Mucosa of stomach (tissue), 1 donor: ENCODE results near the gene TMEM139.

ENCODE experiments used
- H3K27me3 ChIP-seq: one replicate; pipeline ENCODE4 v1.7.0; 2013; ENCODE audit warnings: mild to moderate bottlenecking, low read length; ENCODE audit not compliant: control insufficient read depth, insufficient read depth
- H3K36me3 ChIP-seq: one replicate; pipeline ENCODE4 v1.7.0; 2013; ENCODE audit warnings: low read length; ENCODE audit not compliant: control insufficient read depth, insufficient read depth
- H3K4me1 ChIP-seq: one replicate; pipeline ENCODE4 v1.7.0; 2013; ENCODE audit warnings: mild to moderate bottlenecking, low read length; ENCODE audit not compliant: control insufficient read depth, insufficient read depth
- H3K4me3 ChIP-seq: one replicate; pipeline ENCODE4 v1.7.0; 2013; ENCODE audit warnings: low read length
- H3K9ac ChIP-seq: one replicate; pipeline ENCODE4 v1.7.0; 2013; ENCODE audit warnings: mild to moderate bottlenecking, low read length, moderate library complexity
- H3K9me3 ChIP-seq: one replicate; pipeline ENCODE4 v1.7.0; 2013; ENCODE audit warnings: mild to moderate bottlenecking, low read length, moderate library complexity; ENCODE audit not compliant: control insufficient read depth
- donor health status: Pancreatic carcinoma.

Gene TMEM139

DNA sequence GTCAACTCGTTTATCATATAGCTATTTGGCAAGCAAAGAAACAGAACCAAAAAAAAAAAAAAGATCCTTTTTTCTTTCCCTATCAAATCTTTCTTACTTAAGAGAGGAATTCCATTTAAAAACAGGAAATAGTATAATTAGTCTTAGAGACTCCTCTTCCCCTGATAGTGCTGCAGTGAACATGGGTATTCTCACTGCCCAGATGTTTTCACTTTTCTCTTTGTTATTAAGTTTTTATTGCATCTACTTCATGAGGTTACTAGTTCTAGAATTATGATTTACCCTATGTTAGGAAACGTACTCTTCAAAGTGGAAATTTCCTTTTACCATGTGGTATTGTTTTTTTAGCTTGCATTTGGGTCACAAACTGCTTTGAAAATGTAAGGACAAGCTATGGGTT is 11.9 kb downstream of the TMEM139 start:
- no peak overlapping the region for H3K4me3 ChIP-seq
- H3K4me1 ChIP-seq: peaks cover 22% of the 10 kb centered on the region
- H3K9ac ChIP-seq: no peak overlapping the region
- H3K27me3 ChIP-seq: no peaks in the 10 kb centered on the region
- no peaks in the 10 kb centered on the region for H3K36me3 ChIP-seq
- no peaks in the 10 kb centered on the region for H3K9me3 ChIP-seq

DNA sequence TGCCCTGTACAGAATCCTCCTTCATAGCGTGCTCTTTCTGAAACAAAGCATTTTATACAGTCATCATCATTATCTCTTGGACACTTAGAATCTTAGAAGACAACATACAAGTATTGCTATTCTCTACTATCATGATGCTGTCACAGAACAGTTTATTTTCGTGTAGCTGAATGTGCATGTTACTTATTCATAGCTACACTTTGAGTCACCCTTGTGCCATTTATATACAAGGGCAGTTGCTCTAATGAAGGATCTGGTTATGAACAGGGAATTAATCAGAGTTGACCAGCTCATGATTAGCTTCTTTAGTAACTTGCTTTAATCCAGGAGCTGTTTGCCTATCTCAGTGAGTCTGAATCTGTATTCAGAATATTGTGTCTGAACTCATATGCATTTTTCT is 14.6 kb downstream of the TMEM139 start:
- Histone ChIP-seq H3K9me3 (no peaks in the 10 kb centered on the region), H3K27me3 (no peaks in the 10 kb centered on the region), H3K4me1 (peaks cover 26% of the 10 kb centered on the region), H3K9ac (no peak overlapping the region), H3K36me3 (no peaks in the 10 kb centered on the region), H3K4me3 (no peak overlapping the region)

DNA sequence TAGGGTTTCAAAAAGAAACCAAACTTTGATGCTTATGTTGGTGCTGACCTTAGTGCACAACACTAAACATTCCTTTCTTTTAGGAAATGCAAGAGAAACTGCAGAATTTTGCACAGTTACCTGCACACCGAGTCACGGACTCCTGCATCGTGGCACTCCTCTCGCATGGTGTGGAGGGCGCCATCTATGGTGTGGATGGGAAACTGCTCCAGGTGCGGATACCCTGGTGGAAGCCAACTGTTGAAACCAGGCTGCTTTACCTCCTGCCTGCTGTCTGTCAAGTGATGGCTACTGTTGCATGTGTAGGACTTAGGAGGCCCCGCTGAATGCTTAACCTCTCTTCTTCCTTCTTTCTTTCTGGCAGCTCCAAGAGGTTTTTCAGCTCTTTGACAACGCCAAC is 15.1 kb downstream of the TMEM139 start:
- no peaks in the 10 kb centered on the region for H3K36me3 ChIP-seq
- no peaks in the 10 kb centered on the region for H3K27me3 ChIP-seq
- no peak overlapping the region for H3K4me3 ChIP-seq
- H3K4me1 ChIP-seq: peaks cover 26% of the 10 kb centered on the region
- no peak overlapping the region for H3K9ac ChIP-seq
- no peaks in the 10 kb centered on the region for H3K9me3 ChIP-seq

DNA sequence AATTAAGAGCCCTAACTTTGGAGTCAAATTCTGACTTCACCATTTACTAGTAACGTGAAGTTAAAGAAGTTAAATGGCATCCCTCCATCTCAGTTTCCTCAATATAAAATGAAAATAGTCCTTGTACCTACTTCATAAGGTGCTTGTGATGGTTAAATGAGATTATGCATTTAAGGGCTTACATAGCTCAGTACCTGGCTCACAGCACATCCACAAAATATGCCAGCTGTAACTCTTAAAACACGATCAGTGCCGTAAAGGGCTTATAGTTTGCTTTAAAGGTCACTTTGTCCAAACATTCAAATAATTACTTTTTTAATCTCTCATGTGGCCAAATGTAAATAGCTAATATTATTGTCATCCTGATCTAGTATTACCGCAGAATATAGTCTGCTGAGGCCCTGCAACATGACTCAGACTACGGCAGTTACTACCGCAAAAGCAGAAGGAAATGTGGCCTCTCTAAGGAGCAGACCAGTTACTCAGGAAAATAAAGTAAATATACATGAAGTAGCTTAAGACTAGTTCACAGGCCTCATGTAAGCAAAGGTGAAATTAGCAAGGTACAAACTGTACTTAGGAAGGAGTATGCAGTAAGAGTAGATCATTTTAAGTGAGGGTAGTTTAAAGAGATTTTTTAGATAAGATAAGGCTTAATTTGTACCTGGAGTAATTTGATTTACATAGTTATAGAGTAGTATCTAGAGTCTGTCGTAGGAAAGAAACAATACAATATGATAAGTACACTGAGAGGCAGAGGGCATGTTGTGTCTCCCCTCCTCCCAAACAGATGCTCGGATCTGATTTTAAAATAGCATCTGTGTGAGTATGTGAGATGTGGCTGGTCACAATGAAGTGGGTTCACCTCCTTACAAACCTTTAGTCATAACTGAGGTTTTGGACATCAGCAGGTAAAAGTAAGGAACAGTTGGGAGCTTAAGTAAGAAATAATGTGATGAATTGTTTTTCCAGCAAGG is 16.5 kb downstream of the TMEM139 start:
- no peak overlapping the region for H3K9ac ChIP-seq
- no peaks in the 10 kb centered on the region for H3K9me3 ChIP-seq
- peaks cover 25% of the 10 kb centered on the region for H3K4me1 ChIP-seq
- no peak overlapping the region for H3K4me3 ChIP-seq
- no peaks in the 10 kb centered on the region for H3K27me3 ChIP-seq
- peaks cover 3% of the 10 kb centered on the region for H3K36me3 ChIP-seq

DNA sequence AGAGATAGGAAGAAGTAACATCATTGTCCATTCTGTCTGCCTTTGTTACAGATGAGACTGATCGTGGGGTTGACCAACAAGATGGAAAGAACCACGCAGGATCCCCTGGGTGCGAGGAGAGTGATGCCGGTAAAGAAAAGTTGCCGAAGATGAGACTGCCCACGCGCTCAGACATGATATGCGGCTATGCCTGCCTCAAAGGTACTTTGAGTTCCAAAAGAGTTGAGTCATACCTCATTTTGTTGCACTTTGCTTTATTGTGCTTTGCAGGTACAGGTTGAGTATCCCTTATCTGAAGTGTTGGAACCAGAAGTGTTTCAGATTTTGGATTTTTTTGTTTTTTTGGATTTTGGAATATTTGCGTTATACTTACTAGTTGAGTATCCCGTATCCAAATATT is 19.0 kb downstream of the TMEM139 start:
- Histone ChIP-seq H3K9me3 (no peaks in the 10 kb centered on the region), H3K4me1 (peaks cover 25% of the 10 kb centered on the region), H3K4me3 (no peak overlapping the region), H3K36me3 (peaks cover 3% of the 10 kb centered on the region), H3K27me3 (no peaks in the 10 kb centered on the region), H3K9ac (no peak overlapping the region)

DNA sequence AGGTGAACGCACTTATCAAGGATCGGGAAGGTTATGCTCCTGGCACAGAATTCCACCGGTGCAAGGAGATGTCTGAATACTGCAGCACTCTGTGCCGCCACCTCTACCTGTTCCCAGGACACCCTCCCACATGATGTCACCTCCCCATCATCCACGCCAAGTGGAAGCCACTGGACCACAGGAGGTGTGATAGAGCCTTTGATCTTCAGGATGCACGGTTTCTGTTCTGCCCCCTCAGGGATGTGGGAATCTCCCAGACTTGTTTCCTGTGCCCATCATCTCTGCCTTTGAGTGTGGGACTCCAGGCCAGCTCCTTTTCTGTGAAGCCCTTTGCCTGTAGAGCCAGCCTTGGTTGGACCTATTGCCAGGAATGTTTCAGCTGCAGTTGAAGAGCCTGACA is 20.2 kb downstream of the TMEM139 start:
- H3K36me3 ChIP-seq: peaks cover 3% of the 10 kb centered on the region
- no peaks in the 10 kb centered on the region for H3K9me3 ChIP-seq
- peaks cover 25% of the 10 kb centered on the region for H3K4me1 ChIP-seq

DNA sequence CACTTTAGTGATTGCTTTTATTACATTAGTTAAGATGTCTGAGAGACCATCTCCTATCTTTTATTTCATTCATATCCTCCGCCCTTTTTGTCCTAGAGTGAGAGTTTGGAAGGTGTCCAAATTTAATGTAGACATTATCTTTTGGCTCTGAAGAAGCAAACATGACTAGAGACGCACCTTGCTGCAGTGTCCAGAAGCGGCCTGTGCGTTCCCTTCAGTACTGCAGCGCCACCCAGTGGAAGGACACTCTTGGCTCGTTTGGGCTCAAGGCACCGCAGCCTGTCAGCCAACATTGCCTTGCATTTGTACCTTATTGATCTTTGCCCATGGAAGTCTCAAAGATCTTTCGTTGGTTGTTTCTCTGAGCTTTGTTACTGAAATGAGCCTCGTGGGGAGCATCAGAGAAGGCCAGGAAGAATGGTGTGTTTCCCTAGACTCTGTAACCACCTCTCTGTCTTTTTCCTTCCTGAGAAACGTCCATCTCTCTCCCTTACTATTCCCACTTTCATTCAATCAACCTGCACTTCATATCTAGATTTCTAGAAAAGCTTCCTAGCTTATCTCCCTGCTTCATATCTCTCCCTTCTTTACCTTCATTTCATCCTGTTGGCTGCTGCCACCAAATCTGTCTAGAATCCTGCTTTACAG is 20.8 kb downstream of the TMEM139 start:
- H3K4me3 ChIP-seq: no peak overlapping the region
- peaks cover 3% of the 10 kb centered on the region for H3K36me3 ChIP-seq
- H3K9me3 ChIP-seq: no peaks in the 10 kb centered on the region
- no peaks in the 10 kb centered on the region for H3K27me3 ChIP-seq
- H3K9ac ChIP-seq: no peak overlapping the region
- peaks cover 19% of the 10 kb centered on the region for H3K4me1 ChIP-seq

More for the DNA sequence above, 20.2 kb downstream of the TMEM139 start:
- H3K27me3 ChIP-seq: no peaks in the 10 kb centered on the region
- H3K9ac ChIP-seq: no peak overlapping the region
- H3K4me3 ChIP-seq: no peak overlapping the region

DNA sequence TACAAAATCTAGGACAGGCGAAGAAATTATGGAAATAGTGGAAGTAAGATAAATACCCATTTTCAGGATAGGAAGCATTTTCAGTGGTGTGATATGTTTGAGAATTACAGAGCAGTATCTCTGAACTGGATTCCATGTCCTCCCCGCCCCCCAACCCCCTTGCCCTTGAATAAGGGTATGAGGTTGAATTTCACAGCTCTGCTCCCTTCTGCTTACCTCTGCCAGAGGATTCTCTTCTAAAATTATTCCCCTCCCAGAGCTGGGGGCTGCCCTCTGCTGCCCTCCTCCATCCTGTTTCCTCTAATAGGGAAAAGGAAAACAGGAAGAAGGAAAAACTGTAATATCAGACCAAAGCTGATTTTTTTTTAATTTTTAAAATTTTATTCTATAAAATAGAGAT is 23.9 kb downstream of the TMEM139 start:
- Histone ChIP-seq H3K4me1 (peaks cover 5% of the 10 kb centered on the region), H3K36me3 (peaks cover 3% of the 10 kb centered on the region)

DNA sequence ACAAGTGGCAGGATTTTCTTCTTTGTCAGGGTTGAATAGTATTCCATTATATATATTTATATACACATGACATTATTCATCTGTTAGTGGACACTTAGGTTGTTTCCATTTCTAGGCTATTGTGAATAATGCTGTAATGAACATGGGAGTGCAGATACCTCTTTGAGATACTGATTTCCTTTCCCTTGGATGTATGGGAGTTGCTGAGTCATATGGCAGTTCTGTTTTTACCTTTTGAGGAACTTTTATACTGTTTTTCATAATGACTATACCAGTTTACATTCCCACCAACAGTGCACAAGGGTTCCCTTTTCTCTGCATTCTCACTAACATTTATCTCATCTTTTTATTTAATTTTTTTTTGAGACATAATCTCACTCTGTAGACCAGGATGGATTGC is 29.4 kb downstream of the TMEM139 start:
- Histone ChIP-seq H3K9ac (no peak overlapping the region), H3K27me3 (no peaks in the 10 kb centered on the region), H3K36me3 (no peaks in the 10 kb centered on the region)

More for the DNA sequence above, 23.9 kb downstream of the TMEM139 start:
- H3K9ac ChIP-seq: no peak overlapping the region
- no peak overlapping the region for H3K4me3 ChIP-seq
- no peaks in the 10 kb centered on the region for H3K27me3 ChIP-seq
- no peaks in the 10 kb centered on the region for H3K9me3 ChIP-seq

DNA sequence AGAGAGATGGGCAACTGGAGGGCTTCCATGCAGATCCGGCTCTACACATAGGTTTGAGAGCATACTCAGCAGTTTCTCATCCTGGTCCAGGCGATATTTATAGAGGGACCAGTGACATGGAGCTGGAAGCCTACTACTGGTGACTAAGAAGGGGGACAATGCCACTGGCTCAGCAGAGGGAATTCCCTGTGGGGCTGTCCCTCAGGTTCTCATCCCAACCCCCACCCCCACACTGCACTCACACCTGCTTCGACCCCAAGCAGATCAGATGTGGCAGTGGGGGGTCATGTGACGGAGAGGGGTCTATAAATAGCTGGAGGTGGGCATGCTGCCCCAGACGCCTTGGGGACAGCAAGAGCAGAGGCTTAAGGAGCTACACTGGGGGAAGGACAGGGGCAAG is 31.0 kb downstream of the TMEM139 start, which contains the start of gene CLCN1:
TSS of gene CLCN1 (plus strand) at position 336 of the 400 bp plus-strand sequence. CDS start 102 bp downstream, outside the sequence.
- no peaks in the 10 kb centered on the region for H3K36me3 ChIP-seq
- H3K9me3 ChIP-seq: no peaks in the 10 kb centered on the region
- no peak within 1 kb of the TSS for H3K9ac ChIP-seq
- H3K4me1 ChIP-seq: peaks cover 3% of the 10 kb centered on the region
- no peak within 1 kb of the TSS for H3K4me3 ChIP-seq
- H3K27me3 ChIP-seq: no peaks in the 10 kb centered on the region

More for the DNA sequence above, 29.4 kb downstream of the TMEM139 start:
- Histone ChIP-seq H3K4me3 (no peak overlapping the region), H3K4me1 (no peaks in the 10 kb centered on the region), H3K9me3 (no peaks in the 10 kb centered on the region)

DNA sequence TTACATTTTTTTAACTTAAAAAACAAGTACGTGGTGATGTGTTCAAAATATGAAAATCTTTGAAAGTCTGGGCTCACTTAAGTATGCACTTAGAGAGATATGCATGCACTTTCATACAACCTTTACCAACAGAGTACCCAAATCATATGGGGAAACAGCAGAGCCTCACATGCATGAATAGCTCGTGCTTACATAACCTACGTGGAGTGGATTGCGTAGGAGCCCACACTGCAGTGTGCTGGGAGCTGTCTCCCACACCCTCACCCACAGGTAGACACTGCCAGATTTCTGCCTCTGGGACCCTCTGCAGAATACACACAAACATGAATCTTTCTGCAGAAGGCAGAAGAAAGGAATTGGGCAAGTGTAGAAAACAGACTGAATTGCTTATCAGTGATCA is 31.7 kb downstream of the TMEM139 start:
- Histone ChIP-seq H3K9ac (no peak overlapping the region), H3K27me3 (no peaks in the 10 kb centered on the region), H3K36me3 (no peaks in the 10 kb centered on the region), H3K4me1 (peaks cover 10% of the 10 kb centered on the region), H3K9me3 (no peaks in the 10 kb centered on the region), H3K4me3 (no peak overlapping the region)

DNA sequence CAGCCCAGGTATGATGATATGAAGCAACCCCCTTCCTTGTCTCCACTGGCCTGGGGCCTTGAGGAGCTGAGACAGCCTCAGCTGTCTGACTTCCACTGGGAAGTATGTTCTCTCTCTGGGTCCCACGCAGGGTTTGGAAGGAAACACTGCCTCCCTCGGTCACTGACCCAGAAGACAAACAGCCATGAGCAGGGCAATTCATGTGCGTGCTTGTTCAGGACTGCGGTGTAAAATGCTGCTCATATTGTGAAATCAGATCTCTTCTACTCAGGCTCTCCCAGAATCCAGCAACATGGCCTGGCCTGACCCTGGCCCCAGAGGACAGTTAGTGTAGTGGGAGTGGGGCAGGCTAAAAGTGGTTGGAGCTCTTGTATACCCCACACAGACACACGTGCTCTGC is 33.9 kb downstream of the TMEM139 start:
- H3K27me3 ChIP-seq: no peaks in the 10 kb centered on the region
- peaks cover 23% of the 10 kb centered on the region for H3K4me1 ChIP-seq
- no peaks in the 10 kb centered on the region for H3K9me3 ChIP-seq
- no peak overlapping the region for H3K4me3 ChIP-seq
- H3K9ac ChIP-seq: no peak overlapping the region
- H3K36me3 ChIP-seq: no peaks in the 10 kb centered on the region
